Putamen (tissue), 1 donor: Measurements from ENCODE around the gene CLPX.
"Not testable (repeated sequence)": the region's sequence is repeated elsewhere in the genome, so short reads cannot be mapped to it uniquely, and the experiment has no call there.

Experiments used
- DNase-seq: peaks from one replicate; pipeline ENCODE4 v3.0.0-alpha.2; 2016; ENCODE audit warnings: low spot score

The CLPX gene

DNA sequence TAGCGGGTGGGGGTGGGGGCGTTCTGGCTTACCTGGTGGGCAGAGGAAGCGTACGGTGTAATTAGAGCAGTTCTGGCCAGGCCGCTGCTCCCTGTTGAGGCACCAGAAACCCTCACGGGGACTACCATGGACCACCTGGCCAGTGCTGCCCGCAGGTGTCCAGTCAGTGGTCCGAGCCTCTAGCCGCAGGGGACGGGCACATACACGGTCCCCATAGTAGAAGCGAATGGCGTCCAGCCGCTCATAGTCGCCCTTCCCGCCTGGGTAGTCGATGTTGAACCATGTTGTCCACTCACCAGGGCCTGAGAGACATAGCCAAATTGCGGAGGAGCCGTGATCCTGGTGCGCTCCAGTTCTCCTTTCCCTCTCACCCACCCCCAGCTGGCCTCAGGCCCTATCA, 21.6 kb upstream of the CLPX start:
- DNase-seq: no peak

DNA sequence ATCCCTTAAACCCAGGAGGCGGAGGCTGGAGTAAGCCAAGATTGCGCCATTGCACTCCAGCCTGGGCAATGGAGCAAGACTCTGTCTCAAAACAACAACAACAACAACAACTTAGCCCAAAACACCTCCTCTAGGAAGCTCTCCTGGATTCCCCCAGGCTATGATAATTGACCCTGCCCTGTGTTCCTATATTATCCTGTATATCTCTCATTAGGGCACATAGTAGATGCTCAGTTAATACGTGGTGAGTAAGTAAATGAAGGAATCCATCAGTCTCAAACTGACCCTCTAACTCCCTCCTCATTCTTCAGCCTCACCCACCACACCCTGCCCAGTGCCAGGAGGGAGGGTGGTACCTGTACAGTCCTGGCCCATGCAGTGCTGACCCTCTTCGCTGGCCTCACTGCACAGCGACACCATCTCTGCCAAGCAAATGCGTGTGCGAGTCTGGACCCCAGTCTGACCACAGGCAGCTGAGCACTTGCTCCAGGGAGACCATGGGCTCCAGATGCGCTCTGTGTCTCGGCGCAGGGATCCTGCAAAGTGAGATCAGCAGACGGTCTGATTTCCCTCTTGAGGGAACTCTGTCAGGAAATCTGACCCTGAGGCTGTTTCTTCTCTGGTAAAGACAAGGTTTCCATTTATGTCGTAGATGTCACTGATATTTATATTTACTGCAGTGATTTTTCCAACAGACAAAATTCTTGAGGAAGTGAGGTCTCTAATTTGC, 20.0 kb upstream of the CLPX start:
- DNase-seq: no peak

- DNase-seq: no peak
Measured at GRCh38 chr15:65204236-65204930, 19.2 kb upstream of the CLPX start.

DNA sequence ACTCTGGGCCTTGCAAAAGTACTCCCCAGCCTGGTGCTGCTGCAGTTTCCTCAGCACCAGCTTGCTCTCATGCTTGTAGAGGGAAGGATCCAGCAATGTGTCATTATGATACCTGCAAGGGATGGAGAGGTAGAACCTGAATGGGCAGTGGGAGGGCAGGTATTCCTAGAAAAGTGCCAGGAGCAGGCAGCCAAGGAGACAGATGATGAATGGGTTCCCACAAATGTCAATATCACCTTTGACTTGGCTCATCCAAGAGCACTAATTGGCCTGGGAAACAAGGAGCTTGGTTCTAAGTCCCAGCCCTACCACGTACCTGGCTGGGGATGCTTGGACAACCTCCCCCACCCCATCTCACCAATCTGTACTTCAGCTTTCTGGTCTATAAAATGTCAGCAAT, 16.8 kb upstream of the CLPX start:
- no peak for DNase-seq

DNA sequence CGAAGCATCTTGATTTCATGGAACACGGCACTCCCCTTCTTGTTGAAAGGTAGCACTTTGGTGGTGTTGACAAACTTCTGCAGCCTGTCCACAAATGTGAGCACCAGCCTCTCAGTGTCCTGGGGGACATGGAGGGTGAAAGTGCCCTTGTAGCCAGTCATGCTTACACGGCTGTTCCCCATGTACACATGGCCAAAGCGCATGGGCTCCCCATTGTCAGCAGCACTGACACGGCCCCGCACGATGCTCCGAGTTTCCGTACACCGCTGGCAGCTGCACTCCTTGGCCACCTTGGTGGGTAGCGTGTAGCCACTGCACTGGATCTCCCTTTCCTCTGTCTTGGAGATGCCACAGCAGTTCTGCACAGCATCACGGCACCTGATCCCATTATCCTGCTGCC, 13.4 kb upstream of the CLPX start:
- DNase-seq: no peak

DNA sequence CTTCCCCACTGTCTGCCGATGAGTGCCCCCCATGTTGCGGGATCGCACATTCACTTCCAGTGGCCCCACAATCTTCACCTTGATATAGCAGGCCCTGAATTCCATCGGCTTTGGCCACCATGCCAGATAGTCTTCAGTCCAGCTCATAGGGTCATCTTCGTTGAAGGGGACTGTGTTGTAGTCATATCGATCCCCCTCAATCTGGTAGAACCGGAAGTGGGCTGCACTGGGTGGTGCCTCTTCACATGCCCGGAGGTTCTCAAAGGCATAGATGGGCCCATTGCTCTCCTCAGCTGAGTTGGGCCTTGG, 12.1 kb upstream of the CLPX start:
- DNase-seq: no peak

- DNase-seq: no peak
Measured at GRCh38 chr15:65196637-65197336, 11.6 kb upstream of the CLPX start.

DNA sequence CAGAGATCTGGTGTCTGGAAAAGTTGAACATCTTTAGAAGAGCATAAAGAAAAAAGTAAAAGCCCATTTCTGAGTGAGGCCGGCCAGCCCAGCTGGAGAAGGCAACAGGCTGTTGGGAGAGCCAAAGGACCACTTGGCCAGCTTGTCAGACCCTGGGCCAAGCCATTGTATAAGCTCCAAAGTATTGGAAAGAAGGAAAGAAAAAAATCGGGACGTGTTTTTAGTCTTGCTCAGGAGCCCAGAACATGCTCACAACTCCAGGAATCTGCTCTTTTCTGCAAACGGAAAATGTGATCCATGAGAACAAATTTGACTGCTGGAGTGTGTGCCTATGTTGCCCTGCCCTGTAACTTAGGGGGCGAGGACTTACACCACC, 10.4 kb upstream of the CLPX start:
- no peak for DNase-seq

DNA sequence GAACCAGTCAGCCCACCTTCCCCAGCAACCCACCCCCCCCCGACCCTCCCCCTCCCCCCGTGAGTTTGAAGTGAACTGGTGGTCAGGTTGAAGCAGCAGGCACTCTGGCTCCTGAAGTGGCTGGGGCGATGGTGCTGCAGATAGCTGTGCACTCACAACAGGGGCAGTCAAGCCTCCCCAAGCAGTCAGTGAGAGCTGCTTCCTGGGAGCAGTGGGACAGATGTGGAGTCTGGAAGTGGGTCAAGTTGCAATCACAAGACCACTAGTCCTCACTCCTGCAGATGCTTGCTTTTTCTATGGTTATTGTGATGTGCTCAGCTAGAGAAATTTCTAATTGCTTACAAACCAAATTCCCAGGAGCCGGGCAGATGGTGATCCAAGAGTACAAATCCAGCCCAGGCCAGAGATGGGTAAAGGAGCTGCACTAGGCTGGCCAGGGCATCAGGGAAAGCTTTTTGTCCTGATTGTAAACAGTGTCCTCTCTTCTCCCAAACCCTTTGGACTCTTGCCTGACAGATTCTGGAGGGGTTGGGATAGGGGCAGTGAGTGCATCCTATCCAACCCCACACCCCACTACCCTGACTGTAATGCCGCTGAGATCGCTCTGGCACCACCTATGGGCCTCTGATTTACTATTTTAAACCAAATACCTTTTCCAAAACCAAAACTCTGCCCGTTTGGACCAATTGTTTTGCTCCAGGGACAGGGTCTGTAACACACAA, 9.8 kb upstream of the CLPX start:
- DNase-seq: no peak

- no peak for DNase-seq
Measured at GRCh38 chr15:65192016-65192415, 6.9 kb upstream of the CLPX start.

GRCh38 chr15:65189102-65189740, 4.1 kb upstream of the CLPX start:
- peak; percentile 31 for DNase-seq

- not testable (repeated sequence) for DNase-seq
Measured at GRCh38 chr15:65188472-65188871, 3.3 kb upstream of the CLPX start.

GRCh38 chr15:65184305-65184867, 756 bp downstream of the CLPX start:
- DNase-seq: no peak

DNA sequence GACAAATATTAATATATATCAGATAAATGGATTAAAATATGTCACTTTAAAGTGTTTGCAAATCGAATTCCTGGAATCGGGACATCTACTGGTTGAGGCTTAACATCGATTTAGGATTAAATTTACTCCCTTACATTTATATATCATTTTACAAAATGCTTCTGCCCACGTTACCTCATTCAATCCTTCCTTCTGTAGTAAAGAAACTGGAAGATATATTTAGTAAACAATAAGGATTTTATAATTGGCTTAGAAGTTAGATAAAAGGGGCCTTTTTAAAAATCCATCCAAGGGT, 1.3 kb downstream of the CLPX start:
- DNase-seq: no peak

DNA sequence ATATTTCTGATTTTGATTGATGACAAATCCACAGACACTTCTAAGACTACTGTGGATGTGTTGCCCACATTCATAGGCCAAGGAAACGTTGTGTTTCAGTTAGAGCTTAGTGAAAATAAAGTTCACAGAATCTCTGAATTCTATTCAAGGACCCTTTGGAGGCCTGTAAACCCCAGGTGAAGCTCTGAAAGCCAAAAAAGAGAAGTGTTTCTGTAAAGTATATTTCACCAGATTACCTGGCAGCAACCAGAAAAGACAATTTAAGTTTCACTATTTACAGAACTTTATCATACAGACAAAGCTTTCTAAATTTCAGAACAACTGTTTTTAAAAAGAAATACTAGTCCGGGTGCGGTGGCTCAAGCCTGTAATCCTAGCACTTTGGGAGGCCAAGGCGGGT, 2.6 kb downstream of the CLPX start:
- DNase-seq: no peak

GRCh38 chr15:65181582-65182353, 3.4 kb downstream of the CLPX start:
- not testable (repeated sequence) for DNase-seq

DNA sequence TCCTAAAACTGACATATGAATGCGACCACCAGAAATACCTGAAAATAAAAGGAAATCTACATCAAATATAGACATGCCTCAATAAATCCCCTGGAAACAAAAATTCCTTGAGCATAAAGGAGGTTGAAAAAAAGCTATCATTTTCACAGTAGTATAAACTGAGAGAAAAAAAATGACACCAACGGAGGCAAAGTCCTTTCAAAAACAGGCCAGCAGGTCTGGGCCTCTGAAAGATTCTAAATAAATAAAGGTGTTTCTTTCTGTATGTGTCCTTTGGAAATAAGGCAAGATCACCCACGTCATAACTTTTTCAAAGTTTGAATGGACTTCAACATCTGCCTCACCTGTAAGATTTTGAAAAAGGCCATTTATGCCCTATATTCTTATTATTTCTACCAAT, 5.0 kb downstream of the CLPX start:
- no peak for DNase-seq

GRCh38 chr15:65177901-65178300, 7.2 kb downstream of the CLPX start:
- DNase-seq: no peak

DNA sequence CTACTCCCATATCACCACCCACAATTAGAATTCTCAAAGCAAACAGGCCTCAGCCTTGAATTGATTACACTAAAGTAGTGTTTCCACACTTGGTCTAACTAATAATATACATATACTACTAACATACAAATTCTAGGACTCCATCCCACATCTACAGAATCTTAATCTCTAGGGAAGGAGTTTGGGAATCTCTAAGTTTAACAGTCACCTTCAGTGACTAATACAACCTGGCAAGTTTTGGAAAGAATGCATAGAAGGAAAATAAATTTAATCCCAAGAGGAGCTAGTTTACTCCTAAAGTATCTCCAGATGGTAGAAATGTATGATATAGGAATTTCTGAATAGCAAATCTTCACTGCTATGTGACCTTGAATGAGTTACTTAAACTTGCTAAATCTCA, 9.1 kb downstream of the CLPX start:
- no peak for DNase-seq

DNA sequence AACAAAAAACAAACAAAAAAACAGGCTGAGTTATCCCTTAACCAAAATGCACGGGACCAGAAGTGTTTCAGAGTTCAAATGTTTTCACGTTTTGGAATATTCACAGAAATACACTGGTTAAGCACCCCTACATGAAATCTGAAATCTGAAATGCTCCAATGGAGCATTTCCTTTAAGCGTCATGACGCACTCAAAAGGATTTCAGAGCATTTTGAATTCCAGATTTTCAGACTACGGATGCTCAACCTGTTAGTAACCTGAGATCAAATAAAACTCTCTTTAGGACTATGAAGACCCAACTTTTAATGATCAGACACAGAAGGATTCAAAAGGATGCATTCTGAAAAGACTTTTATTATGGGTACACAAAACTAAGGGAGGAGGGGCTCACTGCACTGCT, 9.6 kb downstream of the CLPX start:
- DNase-seq: no peak

- DNase-seq: no peak
Measured at GRCh38 chr15:65174509-65174908, 10.6 kb downstream of the CLPX start.
